ENCODE data around the gene SLC6A18.

Gene SLC6A18

DNA sequence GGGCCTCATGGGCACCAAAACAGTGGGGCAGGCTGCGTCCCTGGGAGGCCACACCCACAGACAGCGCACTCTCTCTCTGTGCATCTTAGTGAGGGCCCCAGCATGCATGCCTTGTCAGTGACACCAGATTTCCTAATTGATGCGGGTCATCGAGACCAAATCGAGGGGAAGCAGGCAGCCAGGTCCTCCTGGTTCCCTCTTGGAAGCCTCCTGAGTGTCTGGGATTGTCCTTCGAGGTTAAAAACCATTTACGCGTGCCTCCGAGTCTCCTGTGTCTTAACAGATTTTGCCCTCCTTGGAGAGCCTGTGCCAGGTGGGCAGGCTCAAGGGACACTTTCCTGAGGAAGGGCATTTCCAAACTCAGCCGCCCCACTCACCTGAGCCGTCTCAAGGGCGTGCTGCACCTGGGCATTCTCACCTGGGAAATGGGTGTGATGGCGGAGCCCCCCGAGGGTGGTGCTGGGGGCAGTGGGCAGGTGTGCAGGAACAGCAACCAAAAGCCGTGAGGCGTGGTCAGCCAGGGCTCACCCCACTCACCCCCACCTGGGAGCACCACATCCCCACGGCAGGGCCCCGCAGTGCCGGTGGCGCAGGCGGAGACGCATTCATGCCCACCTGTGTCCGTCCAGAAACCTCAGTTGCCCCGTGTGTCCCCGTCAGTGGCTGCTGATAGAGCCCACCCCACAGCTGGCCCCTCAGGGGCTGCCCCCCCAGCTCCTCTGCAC lies 21.1 kb upstream of the SLC6A18 start:
- DNase-seq, result no peak

- peak; percentile 14 to 62 (median 21) for DNase-seq
Observed at GRCh38 chr5:1204693-1205242, 20.4 kb upstream of the SLC6A18 start.

GRCh38 chr5:1205255-1206180 lies 19.7 kb upstream of the SLC6A18 start:
- no peak for DNase-seq

DNA sequence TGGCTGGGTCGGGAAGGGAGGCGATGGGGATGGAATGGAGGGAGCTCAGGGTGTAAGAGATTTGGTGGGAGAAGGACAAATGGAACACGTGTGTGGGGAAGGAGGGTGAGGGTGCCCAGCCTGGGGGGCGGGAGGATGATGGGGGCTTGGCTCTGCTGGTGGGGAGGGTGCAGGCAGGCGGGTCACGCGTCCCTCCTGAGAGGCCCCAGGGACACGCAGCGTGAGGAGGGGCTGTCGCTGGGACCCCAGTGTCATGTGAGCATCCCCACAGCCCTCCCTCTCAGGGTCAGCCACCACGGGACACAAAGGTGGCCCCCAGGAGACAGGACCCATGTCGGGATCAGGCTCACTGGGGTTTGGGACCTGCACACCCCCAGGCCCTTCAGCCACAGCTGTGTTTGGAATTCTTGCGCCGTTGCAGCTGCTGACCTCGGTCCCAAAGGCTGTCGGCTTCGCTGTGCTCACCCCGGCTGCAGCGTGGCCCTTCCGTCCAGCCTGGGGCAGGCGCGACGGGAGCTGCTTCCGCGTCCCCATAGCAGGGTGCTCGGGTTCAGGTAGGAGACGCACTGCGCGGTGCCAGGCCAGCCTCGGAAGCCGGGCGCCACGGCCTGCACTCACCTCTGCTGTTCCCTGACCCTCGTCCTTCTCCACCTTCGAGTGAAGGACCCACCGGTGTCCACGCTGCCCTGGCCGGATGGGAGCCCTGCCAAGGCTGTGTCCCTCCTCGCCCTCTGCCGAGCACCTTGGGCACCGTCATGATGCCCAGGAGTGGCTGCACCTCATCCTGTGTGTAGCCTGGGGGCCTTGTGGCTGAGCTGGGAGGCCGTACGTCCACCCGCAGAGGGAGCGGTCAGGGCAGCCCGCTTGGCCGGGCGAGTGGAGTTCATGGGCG lies 18.4 kb upstream of the SLC6A18 start:
- no peak for DNase-seq

DNA sequence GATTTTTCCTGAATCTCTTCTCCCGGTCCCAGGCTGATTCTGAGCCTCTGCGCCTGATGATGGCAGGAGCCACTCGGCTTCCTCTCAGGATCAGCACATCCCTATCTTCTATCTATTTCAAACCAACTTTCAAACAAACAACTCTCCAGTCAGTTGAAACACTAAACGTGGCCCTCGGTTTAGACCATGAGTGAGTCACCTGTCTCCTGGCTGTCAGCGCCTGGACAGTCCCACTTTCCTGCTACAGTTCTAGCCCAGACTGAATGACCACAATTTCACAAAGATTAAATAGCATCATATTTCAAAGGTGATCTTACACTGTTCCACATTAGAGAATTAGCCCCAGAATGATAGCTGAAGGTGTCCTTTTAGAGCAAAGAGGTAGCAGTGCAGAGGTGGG lies 17.6 kb upstream of the SLC6A18 start:
- DNase-seq, result no peak

DNA sequence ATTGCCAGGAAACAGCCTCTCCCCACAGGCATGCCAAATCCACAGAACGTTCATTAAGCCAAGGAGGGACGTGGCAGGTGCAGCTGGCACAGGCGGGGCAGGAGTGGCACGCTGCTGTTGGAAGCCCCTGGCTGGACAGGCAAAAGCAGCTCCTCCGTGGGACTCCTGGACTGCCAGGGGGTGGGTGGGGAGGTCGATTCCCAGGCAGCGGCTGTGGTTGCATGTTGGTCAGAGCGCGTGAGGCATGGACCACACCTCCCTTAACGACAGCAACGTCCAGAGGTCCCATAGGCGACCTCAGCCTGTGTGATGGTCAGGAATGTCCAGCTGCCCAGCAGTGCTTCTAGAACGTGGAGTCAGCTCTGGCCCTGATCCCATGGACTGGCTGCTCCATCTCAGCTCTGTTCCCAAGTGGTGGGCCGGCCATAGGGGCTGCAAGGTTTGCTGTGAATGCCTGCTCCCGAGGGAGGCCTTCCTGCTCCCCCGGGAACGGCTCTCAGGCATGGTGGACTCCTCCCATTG lies 16.9 kb upstream of the SLC6A18 start:
- no peak for DNase-seq

GRCh38 chr5:1208743-1209488 lies 16.3 kb upstream of the SLC6A18 start:
- DNase-seq, result peak; percentile 53 to 67 (median 53)

DNA sequence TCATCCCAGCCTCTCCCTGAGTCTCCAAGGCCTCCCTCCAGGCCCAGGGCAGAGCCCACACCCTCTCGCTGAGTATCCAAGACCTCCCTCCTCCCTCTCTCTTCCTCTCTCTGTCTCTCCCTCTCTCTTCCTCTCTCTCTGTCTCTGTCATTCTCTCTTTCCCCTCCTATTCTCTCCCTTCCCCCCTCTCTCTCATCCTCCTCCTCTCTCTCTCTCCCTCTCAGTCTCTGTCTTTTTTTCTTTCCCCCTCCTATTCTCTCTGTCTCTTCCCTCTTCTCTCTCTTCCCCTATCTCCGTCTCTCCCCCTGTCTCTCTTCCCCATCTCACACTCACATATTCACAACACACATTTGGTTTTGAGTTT lies 15.7 kb upstream of the SLC6A18 start:
- no peak for DNase-seq

DNA sequence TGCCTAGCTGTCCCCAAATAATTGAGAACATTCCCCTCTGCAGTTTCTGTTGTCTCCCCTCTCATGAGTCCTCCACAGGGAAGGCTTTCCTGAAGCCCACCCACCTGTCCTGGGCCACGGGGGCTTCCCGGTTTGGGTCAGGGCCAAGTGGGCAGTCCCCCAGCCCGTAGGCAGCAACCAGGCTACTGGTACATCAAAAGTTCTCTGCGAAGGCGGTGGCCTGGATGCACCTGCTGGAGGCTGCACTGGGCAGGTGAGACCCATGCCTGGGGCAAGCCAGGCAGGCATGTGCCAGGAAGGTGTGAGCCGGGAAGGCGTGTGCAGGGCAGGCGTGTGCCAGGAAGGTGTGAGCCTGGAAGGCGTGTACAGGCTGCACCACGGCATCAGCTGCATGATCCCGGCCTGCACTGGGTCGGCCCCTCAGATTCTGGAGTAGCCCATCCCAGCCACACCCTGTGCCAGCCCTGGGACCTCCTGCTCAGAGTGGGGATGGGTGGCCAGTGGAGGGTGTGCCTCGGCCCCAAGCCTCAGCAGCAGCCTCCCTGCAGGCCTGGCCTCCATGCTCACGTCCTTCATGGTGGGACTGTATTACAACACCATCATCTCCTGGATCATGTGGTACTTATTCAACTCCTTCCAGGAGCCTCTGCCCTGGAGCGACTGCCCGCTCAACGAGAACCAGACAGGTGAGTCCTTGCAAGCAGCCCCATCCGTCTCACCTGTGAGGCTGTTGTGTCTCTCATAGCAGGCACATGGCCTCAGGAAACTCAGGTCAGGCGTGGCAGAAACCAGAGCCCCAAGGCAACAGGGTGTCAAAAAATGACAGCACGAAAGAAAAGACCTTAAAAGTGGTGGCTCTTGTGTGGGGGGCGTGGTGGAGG lies 15.0 kb upstream of the SLC6A18 start:
- no peak for DNase-seq

- DNase-seq, result no peak
Observed at GRCh38 chr5:1210832-1211251, 14.3 kb upstream of the SLC6A18 start.

DNA sequence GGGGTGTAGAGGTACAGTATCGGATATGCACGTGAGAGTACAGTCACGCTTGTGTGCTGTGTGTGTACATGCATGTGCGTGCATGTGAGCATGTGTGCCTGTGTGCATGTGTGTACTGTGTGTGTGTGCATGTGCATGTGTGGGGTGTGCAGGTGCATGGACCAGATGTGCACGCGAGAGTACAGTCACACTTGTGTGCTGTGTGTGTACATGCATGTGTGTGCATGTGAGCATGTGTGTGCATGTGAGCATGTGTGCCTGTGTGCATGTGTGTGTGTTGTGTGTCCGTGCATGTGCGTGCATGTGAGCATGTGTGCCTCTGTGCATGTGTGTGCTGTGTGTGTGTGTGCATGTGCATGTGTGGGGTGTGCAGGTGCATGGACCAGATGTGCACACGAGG lies 13.5 kb upstream of the SLC6A18 start:
- no peak for DNase-seq

DNA sequence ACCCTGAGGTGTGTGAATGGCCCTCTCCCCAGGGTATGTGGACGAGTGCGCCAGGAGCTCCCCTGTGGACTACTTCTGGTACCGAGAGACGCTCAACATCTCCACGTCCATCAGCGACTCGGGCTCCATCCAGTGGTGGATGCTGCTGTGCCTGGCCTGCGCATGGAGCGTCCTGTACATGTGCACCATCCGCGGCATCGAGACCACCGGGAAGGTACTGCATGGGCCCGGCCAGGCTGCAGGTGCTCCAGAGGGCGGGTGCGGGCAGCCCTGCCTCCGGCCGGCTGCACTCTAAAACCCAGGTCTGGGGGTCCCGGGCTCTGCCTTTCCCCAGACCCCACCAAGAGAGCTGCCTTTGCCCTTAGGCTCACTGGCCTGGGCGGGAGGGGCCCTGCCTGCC lies 12.9 kb upstream of the SLC6A18 start:
- no peak for DNase-seq

- DNase-seq, result no peak
Observed at GRCh38 chr5:1212881-1213280, 12.3 kb upstream of the SLC6A18 start.

DNA sequence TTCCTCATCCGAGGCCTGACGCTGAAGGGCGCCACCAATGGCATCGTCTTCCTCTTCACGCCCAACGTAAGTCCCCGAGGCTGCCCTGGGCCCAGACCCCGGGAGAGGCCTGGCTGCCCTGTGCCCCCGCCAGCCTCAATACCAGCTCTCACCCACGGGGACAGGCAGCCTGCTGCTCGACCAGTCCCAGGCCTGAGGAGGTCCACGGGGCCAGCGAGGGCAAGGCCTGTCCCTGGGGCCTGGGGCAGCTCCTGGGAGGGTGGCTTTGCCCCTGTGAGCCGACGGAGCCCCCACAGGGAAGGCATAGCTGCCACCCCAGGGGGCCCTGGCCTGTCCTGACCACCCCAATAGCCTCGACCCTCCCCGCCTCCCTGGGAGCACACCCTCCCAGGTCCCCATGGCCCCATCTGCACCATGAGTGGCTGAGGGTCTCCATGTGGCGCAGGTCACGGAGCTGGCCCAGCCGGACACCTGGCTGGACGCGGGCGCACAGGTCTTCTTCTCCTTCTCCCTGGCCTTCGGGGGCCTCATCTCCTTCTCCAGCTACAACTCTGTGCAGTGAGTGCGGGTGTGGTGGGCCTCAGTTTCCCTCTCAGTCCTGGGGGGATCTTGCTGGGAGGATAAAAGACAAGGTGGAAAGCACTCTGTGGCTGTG lies 11.5 kb upstream of the SLC6A18 start:
- DNase-seq, result no peak

- no peak for DNase-seq
Observed at GRCh38 chr5:1214163-1214935, 10.8 kb upstream of the SLC6A18 start.

GRCh38 chr5:1214936-1215220 lies 10.3 kb upstream of the SLC6A18 start:
- DNase-seq, result peak in 1 of 3 experiments; percentile 30

DNA sequence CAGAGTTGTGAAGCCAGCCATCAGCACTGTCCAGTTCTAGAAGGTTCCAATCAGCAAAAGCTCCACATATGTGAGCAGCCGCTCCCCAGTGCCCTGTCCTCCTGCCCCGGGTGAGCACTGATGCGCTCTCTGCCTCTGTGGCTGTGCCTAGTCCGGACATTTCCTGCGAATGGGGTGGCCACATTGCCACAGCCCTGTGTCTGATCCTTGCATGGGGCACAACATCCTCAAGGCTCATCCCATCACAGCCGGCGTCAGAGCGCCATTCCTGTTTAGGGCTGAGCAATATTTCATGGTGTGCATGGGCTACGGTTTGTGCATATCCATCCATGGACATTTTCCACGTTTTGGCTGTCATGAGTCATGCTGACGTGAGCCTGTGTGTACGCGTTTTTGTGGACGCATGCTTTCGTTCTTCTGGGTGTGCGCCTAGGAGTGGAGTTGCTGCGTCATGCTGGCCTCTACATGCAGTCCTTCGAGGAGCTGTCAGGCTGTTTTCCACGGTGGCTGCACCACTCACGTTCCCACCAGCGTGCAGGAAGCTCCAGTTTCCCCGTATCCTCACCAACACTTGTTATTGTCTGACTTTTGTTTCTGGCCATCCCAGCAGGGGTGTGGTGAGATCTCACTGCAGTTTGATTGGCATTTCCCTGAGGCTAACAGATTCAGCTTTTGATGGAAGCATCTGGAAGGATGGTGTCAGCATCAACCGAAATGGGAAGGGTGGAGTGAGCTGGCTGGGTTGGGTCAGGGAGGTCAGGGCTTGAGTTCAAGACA lies 9.7 kb upstream of the SLC6A18 start:
- DNase-seq, result no peak

DNA sequence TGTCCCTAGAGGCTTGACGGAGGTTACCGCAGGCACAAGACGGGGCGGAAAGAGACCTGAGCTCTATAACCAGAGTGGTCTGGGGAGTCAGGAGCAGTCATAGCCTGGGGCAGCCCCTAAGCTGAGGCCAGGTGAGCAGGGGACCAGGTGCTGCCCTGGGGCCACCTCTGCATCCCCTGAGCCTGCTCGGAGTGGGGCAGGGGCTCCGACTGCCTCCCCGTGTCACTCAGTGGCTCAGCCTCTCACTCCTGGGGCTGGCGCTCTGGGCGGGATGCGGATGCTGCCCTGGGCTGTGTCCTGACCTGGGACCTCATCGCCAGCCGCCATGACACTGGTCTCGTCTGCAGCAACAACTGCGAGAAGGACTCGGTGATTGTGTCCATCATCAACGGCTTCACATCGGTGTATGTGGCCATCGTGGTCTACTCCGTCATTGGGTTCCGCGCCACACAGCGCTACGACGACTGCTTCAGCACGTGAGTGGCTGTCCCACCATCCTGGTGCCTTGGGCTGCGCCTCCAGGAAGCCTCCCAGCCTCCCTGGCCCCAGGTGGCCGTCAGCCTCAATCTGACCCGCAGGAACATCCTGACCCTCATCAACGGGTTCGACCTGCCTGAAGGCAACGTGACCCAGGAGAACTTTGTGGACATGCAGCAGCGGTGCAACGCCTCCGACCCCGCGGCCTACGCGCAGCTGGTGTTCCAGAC lies 8.8 kb upstream of the SLC6A18 start:
- DNase-seq, result no peak

Data from NCI-H1417 (cell line).